Kidney epithelial cell (primary cell): ENCODE results near the gene CAMTA1. TPM values are rescaled to one million over a fixed set of nuclear protein-coding genes. Genes with fewer than 3 reads are reported as not detected.

Source experiments
- DNase-seq: peaks from one replicate; pipeline ENCODE4 v3.0.0-alpha.2; 2010; ENCODE audit warnings: low read depth
- H3K27me3 ChIP-seq: 2 replicates; pipeline ENCODE4 v1.6.0; 2011; ENCODE audit warnings: low read length; ENCODE audit not compliant: control insufficient read depth, insufficient read depth
- H3K36me3 ChIP-seq: 2 replicates; pipeline ENCODE4 v1.5.1; 2011; ENCODE audit warnings: low read length; ENCODE audit not compliant: control insufficient read depth, insufficient read depth
- H3K4me3 ChIP-seq: 2 replicates; pipeline ENCODE4 v1.5.1; 2011; ENCODE audit warnings: low read depth, mild to moderate bottlenecking, control low read depth, low read length
- total RNA-seq: library from RNA; depleted of rRNA; stranded (reverse); fragments of >200 nt; gene quantifications from 2 replicates; pipeline ENCODE4 v1.2.3, GENCODE V29; 2015
- TF ChIP-seq, protein P1 (sequence below): IDR thresholded peaks from 2 replicates; pipeline ENCODE4 v1.5.1; 2011; ENCODE audit warnings: mild to moderate bottlenecking, moderate library complexity, low read length, control low read depth, inconsistent platforms; ENCODE audit not compliant: insufficient read depth, poor library complexity, severe bottlenecking

Gene CAMTA1
- total RNA-seq, 1 donor from 2014 or later, result 76.5 TPM

DNA sequence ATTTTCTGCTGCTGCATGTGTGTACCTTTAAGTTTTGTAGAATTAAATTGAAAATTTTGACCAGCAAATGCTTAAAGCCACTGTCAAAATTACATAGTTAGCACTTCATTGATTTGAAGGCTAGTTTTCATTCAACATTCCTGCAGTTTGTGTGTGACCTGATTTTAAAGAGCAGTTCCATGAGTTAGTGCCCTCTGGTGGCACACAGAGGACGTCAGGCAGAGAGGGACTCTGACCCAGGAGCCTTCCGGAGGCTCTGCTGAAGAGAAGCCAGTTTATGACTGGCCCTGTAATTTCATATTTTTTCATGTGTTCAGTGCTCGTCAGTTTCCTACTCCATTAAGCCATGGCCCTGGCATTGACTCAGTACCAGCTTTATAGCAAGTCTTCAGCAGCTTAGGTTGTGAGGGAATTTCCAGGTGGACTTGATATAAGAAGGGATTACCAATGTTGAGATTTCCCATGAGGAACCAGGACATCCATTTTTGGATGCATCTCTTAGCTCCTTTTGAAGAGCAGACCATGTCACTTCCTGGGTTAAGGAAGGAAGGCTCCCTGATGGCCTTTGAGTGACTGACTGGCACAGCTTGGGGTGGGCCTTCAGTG is 104.7 kb downstream of the CAMTA1 start:
- Histone ChIP-seq H3K4me3 (no peak overlapping the region), H3K27me3 (no peaks in the 10 kb centered on the region), H3K36me3 (peaks cover 1% of the 10 kb centered on the region)
- TF ChIP-seq, protein P1, sequence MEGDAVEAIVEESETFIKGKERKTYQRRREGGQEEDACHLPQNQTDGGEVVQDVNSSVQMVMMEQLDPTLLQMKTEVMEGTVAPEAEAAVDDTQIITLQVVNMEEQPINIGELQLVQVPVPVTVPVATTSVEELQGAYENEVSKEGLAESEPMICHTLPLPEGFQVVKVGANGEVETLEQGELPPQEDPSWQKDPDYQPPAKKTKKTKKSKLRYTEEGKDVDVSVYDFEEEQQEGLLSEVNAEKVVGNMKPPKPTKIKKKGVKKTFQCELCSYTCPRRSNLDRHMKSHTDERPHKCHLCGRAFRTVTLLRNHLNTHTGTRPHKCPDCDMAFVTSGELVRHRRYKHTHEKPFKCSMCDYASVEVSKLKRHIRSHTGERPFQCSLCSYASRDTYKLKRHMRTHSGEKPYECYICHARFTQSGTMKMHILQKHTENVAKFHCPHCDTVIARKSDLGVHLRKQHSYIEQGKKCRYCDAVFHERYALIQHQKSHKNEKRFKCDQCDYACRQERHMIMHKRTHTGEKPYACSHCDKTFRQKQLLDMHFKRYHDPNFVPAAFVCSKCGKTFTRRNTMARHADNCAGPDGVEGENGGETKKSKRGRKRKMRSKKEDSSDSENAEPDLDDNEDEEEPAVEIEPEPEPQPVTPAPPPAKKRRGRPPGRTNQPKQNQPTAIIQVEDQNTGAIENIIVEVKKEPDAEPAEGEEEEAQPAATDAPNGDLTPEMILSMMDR, result peak; percentile 84
- DNase-seq, result peak; percentile 25

- TF ChIP-seq, protein P1, result no peak
- no peak for DNase-seq
- Histone ChIP-seq H3K27me3 (no peaks in the 10 kb centered on the region), H3K4me3 (no peak overlapping the region), H3K36me3 (peaks cover 1% of the 10 kb centered on the region)
Measured at GRCh38 chr1:6890686-6891085, 105.4 kb downstream of the CAMTA1 start.

GRCh38 chr1:6891781-6892579 is 106.7 kb downstream of the CAMTA1 start:
- TF ChIP-seq, protein P1, result no peak
- no peaks in the 10 kb centered on the region for H3K27me3 ChIP-seq
- no peak for DNase-seq
- peaks cover 1% of the 10 kb centered on the region for H3K36me3 ChIP-seq
- H3K4me3 ChIP-seq, result no peak overlapping the region

DNA sequence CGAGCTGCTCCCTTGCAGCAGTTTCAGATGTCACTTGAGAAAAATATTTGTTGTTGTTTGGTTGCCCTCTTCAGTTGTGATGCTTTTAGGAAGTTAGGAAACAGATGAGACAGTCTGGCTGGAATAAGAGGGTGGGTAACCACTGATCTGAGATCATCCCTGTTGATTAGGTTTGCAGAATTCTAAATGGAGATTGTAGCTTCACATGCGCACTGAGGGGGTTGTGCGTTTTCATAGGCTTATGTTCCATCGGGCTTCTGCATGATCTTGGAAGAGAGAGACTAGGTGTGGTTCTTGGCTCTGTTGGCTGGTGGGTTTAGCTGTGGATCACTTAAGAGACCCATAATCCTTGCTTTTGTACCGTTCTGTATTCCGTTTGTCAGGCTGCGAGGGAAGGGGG is 108.1 kb downstream of the CAMTA1 start:
- Histone ChIP-seq H3K27me3 (no peaks in the 10 kb centered on the region), H3K4me3 (no peak overlapping the region), H3K36me3 (no peaks in the 10 kb centered on the region)
- DNase-seq, result no peak
- TF ChIP-seq, protein P1, result no peak

GRCh38 chr1:6897138-6897537 is 111.9 kb downstream of the CAMTA1 start:
- H3K4me3 ChIP-seq, result no peak overlapping the region
- TF ChIP-seq, protein P1, result no peak
- no peaks in the 10 kb centered on the region for H3K27me3 ChIP-seq
- DNase-seq, result no peak
- no peaks in the 10 kb centered on the region for H3K36me3 ChIP-seq

- no peaks in the 10 kb centered on the region for H3K36me3 ChIP-seq
- TF ChIP-seq, protein P1, result no peak
- no peak overlapping the region for H3K4me3 ChIP-seq
- no peak for DNase-seq
- no peaks in the 10 kb centered on the region for H3K27me3 ChIP-seq
Measured at GRCh38 chr1:6898974-6899539, 113.8 kb downstream of the CAMTA1 start.
